NCI-H2196 (cell line): ENCODE measurements around the gene ZNF235.
"Not testable (repeated sequence)": the region's sequence is repeated elsewhere in the genome, so short reads cannot be mapped to it uniquely, and the experiment has no call there.

Experiments used
- DNase-seq: peaks from one replicate; lab custom pipeline; 2025; ENCODE audit not compliant: unreplicated experiment; lab: John Stamatoyannopoulos, UW

The ZNF235 gene

DNA sequence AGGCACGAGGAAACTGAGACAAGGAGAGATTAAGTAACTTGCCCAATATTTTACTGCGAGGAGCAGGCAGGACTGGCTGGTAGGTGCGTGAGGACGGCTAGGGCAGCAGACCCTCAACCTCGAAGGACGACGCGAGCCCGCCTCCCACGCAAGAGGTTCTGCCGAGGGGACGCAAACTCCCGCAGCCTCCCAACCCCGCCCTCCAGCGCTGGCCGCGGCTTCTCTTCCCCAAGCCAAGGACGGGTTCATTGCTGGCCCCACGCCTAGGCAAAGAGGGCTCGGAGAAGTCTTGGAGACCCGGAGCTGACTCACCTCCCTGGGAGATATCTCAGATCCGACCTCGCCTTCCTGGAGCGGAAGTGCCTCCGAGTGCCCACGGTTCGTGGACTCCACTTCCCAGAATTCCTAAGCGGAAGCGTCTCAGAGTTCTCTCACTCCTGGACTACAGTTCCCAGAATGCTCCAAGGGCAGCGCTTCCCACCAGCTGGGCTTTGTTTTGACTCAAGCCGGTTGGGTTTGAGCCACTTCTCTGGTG, at the start of gene ZNF235:
Gene ZNF235, minus strand, starts transcription at position 367 of the 535 bp plus-strand sequence. CDS start 1,621 bp downstream, outside the sequence.
- peak; percentile 93 for DNase-seq

DNA sequence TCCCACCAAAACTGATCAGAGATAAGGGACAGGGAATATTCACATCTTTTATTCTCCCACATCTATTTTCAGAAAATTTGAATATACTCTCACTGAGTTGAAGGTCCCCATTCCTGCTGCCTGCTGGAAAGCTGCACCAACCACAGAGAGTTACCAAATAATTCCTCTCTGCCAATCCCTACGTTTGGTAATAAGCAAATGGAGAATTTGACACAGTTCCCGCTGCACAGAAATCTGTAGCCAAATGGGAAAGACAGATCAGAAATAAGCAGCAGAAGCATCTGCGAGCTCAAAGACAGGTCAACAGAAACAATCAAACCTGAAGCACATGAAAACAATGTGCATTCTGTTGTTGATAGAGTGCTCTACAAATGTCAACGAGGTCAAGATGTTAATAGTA, 41.7 kb upstream of the ZNF235 start:
- DNase-seq = no peak

DNA sequence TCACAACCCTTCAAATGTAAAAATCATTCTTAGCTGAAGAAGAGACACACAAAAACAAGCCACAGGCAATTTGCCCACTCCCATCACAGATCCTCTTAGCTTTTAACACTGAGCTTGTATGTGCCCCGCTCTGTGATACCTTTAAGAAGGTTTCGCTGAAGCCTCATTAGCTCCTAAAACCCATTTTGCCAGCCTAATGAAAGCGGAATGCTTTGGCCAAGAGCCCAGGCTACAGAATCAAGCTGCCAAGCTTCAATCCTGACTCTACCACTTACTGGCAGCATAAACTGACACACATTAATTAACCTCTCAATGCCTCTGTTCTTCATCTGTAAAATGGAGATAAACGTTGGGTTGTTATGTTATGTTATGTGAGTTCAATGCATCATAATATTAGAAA, 41.1 kb upstream of the ZNF235 start:
- DNase-seq = no peak

DNA sequence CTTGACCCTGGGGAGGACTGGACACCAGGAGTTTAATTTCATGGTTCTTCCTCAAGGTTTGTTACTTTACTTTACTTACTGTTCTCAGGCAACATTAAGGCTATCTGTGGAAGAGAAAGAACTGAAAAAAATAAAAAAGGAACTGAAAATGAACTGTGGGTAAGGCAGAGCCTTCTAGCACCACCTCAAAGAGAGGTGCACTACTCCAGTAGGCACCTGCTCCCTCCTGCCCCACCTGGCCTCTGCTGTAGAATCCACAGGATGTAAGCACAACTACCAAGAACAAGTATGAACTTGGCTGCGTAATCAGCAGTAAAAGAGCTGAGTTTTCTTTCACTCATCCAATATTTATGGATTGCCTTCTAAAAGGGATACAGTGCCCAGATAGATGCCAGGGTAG, 39.4 kb upstream of the ZNF235 start:
- DNase-seq = no peak

DNA sequence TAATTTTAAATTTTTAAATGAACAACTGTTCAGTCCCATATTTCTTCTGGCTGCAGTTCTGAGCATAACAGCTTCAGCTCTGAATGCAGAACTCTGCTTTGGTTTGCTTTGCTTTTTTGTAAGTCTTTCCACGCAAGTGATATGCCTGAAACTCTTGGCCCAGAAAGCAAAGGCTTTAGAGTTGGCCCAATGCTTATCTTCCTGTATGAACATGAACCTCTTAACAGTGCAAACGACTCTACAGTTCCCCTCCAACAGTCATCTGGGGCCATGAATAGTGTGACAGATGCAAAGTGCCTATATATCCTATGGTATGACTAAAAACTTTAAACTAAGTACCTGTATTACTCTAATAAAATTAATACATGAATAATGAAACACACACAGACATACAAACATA, 37.0 kb upstream of the ZNF235 start:
- DNase-seq = no peak

DNA sequence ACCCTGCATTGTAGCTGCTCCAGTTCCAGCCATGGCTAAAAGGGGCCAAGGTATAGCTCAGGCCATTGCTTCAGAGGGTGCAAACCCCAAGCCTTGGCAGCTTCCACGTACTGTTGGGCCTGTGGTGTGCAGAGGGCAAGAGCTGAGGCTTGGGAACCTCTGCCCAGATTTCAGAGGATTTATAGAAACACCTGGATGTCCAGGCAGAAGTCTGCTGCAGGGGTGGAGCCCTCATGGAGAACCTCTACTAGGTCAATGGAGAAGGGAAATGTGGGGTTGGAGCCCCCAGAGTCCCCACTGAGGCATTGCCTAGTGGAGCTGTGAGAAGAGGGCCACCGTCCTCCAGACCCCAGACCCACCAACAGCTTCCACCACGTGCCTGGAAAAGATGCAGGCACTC, 29.8 kb upstream of the ZNF235 start:
- not testable (repeated sequence) for DNase-seq

DNA sequence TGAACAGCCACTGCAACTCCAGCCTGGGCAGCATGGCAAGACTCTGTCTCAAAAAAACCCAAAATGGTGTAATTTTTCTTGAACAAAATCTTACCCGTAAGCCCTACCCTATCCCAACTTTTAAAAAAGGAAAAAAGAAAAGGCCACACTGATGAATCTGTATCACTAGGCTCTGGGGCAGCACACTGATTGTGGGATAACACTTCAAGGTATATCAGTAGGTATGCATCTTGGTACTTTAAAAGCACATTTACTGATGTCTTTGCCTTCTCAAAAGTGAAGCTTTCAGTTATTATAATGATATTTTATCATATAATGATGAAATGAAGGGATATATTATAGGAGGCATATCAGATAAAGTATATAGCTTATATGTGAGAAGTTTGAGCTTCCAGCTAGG, 27.3 kb upstream of the ZNF235 start:
- DNase-seq = no peak

DNA sequence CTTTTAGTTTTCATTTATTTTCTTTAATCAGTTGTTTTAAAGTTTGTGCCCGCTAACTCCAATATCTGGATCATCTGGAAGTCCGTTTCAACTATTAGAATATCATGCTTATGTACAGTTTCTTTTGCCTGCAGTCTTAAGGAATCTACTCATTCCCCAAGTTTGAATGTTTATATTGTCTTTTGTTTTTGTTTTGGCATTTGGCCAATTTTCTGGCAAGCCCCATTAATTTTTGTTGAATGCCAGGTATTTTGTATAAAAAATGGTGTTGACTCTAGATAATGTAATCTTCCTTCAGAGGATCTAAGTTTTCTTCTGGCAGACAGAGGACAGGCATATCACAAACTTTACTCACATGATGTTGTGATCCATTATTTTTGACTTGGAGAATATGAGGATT, 11.1 kb upstream of the ZNF235 start:
- no peak for DNase-seq

DNA sequence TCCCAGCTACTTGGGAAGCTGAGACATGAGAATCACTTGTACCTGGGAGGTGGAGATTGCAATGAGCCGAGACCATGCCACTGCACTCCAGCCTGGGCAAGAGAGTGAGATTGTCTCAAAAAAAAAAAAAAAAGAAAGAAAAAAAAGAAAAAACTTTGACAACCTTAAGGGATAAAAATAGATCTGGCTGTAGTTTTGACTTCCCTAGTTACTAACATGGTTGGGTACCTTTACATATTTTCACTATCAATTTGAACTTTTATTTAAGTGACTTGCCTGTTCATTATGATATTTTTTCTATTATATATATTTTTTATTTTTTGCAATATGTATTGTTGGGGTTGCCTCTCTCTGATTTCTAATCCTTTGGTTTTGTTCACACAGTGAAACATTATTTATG, 8.4 kb upstream of the ZNF235 start:
- no peak for DNase-seq

DNA sequence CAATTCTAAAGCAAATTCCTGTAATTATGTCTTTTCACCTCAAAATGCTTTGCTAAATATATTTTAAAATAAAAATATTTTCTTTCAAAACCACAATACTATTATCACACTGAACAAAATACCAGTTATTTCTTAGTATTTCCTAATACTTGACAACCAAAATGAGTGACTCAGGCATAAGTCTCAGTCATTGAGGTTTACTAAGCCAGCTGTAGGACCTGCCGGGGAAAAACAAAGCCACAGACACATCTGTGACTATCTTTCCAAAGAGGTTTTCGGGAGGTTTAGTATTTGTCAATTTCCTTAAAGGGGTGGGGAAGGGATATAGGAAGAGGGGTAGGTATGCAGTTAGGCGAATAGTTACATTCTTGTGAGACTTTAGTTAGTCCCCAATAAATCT, 3.2 kb upstream of the ZNF235 start:
- DNase-seq = no peak

DNA sequence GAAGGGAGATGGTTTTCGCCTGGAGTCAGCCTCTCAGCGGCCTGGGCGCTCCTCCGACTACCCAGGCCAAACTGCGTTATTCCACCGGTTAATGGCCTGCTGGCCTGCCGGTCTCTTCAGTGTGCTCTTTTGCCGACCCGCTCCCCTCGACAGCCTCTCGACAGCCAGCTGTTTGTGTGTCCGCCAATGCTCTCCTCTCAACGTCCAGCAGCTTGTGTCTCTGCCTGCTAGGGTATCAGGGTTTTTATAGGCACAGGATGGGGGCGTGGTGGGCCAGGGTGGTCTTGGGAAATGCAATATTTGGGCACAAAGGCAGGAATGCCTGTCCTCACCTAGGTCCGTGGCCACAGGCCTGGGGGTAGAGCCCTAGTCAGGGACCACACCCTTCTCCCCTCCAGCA, 1.5 kb upstream of the ZNF235 start:
- no peak for DNase-seq

DNA sequence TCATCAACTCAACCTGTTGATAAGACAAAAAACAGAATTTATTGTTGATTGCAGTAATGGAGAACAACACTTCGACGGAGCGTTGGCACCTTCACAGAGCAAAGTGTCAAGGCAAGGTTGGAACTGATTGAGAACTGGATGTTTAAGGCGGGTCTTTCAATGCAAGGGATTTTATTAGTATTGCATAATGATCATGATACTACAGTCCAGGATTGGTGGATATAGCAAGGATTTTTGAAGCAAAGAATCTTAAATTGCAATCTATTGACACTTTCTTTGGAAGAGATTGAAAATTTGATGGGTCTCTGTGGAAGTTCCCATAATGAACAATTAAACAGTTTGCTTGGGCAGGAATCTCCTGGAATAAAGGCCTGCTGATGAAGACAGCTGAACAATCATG, 632 bp upstream of the ZNF235 start:
- no peak for DNase-seq

DNA sequence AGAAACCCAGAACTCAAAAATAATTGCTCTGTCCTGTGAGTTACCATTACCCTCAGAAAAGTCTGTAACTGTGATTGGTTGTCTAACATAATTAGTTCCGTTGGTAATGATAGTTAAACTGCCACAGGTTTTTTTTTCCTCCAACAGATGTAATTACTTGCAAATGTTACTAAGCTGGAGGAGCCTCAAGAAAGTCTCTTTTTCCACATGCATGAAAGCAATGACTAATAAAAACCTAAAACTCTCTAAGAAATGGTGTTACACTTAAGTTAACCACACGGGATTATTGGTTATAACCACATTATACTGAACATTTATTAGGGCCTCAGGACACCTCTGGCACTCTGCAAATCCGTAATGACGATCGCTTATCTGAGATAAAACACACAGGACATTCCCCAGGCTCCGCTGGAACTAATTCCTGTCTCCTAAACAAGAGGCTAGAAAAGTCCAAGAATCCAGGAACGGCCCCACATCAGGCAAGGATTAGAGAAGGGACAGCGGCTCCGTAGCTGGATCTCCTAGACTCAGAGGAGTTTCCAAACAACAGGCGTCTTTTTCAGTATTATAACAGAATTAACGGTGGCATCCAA, 753 bp downstream of the ZNF235 start:
- no peak for DNase-seq

DNA sequence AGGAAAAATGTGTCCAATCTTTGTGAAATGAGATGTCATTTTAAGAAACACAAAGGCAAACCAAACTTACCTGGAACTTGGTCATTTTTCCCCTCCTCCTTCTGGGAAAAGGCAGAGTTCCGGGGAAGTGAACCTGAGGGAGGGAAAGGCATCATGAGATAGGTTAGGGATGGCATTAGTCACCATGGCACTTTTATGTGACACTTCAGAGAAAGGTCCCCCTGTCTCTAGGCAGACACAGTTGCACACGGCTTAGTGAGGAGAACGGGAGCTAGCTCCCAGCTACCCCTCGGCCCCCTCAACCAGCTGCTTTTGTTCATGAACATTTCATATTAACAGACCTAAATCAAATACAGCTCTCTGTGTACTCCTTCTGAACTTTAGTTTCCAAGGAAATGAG, 1.5 kb downstream of the ZNF235 start:
- DNase-seq = no peak

DNA sequence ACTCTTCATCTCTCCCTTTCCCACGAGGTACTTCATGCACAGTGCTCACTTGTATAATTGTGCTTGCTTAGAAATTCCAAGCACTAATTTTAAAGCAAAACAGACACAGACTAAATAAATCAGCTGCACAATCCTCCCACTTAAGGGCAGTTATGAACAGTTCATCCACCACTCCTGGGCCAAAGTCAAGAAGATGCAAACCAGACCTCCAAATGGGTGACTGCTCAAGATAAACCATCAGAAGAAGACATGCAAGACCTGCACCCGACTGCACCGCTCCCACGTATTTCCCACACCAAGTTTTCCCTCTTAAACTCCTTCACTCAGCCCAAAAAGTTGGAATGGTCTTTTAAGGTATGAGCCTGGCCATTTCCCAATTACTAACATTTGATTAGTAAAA, 19.9 kb downstream of the ZNF235 start:
- no peak for DNase-seq

DNA sequence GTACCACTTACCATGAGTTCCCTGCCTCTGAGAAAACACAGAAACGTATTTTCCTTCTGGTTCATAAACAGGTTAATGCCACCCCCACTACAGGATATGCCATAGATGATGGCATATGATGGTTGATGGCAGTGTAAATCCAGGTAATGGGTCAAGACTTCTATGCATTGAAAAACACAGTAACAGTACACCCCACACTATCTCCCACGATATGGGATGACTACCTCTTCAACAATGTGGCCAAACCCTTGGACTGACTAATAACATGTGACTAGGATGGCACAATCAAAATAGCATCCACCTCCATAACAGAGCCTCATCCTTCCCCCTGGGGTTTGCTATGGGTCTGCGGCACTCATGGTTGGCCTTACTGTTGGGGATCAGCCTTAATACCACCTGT, 22.0 kb downstream of the ZNF235 start:
- no peak for DNase-seq

DNA sequence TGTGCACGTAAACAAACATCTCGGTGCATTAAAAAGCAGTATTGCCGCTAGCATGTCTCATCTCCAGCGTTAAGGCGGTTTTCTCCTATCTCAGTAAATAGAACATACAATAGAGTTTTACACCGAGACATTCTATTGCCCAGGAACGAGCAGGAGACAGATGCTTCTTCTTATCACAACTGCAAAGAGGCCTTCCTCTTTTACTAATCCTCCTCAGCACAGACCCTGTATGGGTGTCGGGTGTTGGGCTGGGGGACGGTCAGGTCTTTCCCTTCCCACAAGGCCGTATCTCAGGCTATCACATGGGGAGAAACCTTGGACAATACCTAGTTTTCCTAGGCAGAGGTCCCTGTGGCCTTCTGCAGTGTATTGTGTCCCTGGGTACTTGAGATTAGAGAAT, 23.9 kb downstream of the ZNF235 start:
- DNase-seq = no peak

DNA sequence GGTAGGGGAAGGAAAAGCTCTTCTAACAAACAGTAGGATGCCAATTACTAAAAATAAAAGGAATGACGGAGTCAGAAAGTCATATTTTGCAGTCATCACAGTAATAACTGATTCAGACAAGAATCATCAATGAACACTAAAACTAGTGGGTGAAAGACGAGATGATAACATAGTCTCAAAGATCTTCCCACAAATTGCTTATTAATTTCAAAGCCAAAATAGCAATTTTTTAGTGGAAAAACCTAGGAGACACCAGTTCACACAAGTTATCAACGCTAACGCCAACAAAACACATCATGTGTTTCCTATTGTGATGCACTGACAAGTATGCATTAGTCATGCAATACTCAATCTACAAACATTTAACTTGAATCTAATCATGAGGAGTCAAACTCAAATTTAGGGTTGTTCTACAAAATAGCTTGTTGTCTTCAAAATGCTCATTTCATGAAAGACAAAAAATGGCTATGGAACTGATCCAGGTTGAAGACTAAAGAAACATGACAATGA, 26.6 kb downstream of the ZNF235 start:
- DNase-seq = no peak

DNA sequence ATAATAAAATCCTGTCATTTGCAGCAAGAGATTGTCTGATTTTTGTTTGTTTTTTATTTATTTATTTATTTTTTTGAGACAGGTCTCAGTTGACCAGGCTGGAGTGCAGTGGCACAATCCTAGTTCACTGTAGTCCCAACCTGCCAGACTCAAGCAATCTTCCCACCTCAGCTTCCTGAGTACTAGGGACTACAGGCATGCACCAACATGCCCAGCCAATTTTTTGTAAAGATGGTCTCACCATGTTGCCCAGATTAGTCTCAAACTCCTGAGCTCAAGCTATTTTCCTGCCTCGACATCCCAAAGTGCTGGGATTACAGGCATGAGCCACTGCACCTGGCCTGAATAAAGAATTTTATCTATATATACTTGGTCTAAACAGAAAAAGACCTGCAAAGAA, 27.5 kb downstream of the ZNF235 start:
- DNase-seq = no peak

DNA sequence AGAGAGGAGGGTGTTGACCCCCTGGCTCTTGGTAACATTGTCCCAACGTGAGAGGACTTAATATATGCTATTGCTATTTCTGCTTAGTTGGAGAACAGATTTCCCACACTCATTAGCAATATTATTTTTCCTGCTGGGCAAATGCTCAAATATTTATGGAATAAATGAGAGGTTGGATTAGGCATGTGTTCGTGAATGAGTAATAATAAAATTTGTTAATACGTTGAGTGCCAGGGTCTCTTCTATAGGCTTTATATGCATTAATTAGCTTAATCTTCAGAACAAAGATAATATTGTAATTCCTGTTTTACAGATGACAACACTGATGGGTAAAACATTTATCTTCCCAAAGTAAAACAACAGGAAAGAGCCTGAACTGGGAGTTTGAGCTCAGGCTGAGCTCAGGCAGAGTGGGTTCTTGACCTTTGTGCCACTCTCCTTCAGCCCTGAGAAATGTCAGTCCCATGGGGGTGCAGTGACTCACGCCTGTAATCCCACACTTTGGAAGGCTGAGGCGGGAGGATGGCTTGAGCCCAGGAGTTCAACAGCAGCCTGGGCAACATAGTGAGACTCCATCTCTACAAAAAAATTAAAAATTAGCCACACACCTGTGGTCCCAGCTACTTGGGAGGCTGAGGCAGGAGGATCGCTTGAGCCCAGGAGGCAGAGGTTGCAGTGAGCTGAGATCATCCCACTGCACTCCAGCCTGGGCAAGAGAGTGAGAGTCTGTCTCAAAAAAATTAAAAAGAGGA, 44.0 kb downstream of the ZNF235 start:
- DNase-seq = no peak

DNA sequence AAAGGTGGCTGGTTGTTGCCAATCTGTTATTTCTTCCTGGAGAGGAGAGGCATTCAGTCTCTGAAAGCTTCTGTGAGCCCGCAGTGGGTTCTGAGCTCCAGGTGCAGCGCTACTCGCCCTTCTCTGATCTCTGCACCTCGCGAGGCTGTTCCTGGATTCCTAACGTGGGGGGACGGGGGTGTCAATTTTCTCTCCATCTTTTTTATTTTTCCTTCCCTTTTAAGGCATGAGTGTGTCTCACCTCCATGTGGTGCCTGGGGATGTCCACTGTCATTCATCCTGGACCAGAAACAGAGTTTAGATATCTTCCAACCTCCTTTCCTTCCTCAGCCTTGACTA, 44.5 kb downstream of the ZNF235 start:
- no peak for DNase-seq

DNA sequence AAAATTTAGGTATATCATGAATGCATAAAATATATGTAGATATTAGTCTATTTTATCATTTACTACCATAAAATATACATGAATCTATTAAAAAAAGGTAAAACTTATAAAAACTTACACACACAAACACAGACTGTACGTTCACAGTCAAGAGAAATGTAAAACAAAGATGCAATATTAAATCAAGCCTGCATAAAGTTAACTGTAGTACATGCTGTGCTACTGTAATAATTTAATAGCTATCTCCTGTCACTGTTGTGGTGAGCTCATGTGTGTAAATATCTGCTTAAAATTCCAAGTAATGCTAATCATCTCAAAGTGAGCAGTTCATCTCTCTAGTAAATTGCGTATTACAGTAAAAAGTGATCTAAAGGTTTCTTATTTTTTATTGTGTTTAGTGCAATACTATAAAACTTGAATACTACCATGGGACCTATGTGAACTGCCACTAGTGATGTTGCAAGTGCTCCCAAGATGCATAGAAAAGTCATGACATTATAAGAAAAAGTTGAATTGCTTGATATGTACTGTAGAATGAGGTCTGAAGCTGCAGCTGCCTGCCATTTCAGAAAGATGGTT, 45.9 kb downstream of the ZNF235 start:
- DNase-seq = no peak
